ENCODE data around the gene TBC1D2.
A peak's percentile ranks its signal among the peaks of the same experiment; 100 is the strongest.

TBC1D2 gene

DNA sequence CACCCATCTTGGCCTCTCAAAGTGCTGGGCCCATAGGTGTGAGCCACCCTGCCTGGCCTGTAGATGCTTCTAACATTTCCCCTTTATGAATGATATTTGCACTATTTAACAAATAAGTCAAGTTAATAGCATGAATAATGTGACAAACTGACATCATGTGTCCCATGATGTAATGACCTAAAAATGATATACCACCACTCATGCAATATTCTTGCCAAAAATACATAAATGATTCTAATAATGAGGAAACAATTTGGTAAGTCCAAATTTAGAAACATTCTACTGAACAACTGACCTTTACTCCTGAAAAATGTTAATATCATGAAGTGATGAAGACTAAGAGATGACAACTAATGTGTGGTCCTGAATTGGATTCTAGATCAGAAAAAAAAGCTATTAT, 102.9 kb downstream of the TBC1D2 start:
- TF ChIP-seq, protein P1, sequence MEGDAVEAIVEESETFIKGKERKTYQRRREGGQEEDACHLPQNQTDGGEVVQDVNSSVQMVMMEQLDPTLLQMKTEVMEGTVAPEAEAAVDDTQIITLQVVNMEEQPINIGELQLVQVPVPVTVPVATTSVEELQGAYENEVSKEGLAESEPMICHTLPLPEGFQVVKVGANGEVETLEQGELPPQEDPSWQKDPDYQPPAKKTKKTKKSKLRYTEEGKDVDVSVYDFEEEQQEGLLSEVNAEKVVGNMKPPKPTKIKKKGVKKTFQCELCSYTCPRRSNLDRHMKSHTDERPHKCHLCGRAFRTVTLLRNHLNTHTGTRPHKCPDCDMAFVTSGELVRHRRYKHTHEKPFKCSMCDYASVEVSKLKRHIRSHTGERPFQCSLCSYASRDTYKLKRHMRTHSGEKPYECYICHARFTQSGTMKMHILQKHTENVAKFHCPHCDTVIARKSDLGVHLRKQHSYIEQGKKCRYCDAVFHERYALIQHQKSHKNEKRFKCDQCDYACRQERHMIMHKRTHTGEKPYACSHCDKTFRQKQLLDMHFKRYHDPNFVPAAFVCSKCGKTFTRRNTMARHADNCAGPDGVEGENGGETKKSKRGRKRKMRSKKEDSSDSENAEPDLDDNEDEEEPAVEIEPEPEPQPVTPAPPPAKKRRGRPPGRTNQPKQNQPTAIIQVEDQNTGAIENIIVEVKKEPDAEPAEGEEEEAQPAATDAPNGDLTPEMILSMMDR (IDR thresholded peaks at IDR 0.05): no peak
- intact Hi-C loops (cut with DNase I; ENCODE audit: low total_unique reads): no loop called here

DNA sequence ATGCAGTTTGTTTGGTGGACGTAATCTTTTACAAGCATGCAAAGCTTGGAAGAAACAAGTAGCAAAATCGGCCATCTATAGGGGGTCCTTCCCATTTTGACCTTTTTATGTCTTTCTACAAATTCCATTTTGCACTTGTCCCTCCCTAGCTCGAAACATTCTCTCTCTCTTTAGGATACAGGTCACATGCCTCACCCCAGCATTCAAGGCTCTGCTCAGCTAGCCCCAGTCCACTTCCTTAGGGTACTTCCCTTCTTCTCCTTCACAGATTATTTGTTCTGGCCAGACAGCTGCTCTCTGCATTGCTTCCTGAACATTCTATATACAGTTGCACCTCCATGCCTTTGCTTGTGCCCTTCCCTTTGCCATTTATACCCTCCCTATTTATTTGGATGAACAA, 104.7 kb downstream of the TBC1D2 start:
- H3K4me1 ChIP-seq: no peaks in the 10 kb centered on the region
- DNase-seq: peak in 1 of 2 donors; percentile 20
- no peak overlapping the region for H3K27ac ChIP-seq
- TF ChIP-seq, protein P1 (IDR thresholded peaks at IDR 0.05): no peak
- no peaks in the 10 kb centered on the region for H3K9me3 ChIP-seq
- no peak overlapping the region for H3K4me3 ChIP-seq
- peaks cover 0 to 2% of the 10 kb centered on the region in 2 donors for H3K27me3 ChIP-seq
- intact Hi-C loops (cut with DNase I; ENCODE audit: low total_unique reads): no loop called here
- H3K36me3 ChIP-seq: no peaks in the 10 kb centered on the region

More for the DNA sequence above, 102.9 kb downstream of the TBC1D2 start:
- Histone ChIP-seq H3K27me3 (no peaks in the 10 kb centered on the region), H3K4me1 (no peaks in the 10 kb centered on the region), H3K36me3 (no peaks in the 10 kb centered on the region), H3K4me3 (no peak overlapping the region), H3K9me3 (no peaks in the 10 kb centered on the region), H3K27ac (no peak overlapping the region)
- no peak for DNase-seq

DNA sequence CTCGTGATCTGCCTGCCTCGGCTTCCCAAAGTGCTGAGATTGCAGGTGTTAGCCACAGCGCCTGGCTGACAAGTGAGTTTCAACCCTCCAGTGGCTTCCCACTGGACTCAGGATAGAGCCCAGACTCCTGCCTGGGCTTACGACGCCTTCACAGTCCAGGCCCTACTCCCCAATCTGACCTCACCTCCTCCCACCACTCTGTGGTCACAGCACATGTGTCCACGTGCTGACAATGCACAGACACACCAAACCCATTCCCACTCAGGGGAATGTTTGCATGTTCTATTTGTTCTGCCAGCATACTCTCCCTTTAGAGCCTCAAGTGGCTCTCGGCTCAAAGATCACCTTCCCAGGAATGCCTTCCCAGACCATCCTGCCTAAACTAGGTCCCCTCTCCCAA, 105.3 kb downstream of the TBC1D2 start:
- no peak overlapping the region for H3K27ac ChIP-seq

DNA sequence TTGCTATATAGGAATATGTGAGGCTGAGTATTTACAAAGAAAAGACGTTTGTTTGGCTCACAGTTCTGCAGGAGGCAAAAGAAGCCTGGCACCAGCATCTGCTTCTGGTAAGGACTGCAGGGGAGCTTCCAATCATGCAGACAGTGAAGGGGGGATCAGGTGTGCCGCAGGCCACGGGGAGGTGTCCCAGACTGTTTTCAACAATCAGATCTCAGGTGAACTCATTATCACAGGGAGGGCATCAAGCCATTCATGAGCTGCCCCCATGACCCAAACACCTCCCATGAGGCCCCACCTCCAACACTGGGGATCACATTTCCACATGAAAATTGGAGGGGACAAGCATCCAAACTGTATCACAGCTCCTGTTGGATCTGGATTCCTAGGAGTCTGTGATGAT, 106.0 kb downstream of the TBC1D2 start:
- intact Hi-C loops (cut with DNase I; ENCODE audit: low total_unique reads): no loop called here
- TF ChIP-seq, protein P1 (IDR thresholded peaks at IDR 0.05): no peak
- no peaks in the 10 kb centered on the region for H3K36me3 ChIP-seq
- no peaks in the 10 kb centered on the region for H3K9me3 ChIP-seq
- H3K27ac ChIP-seq: no peak overlapping the region
- peaks cover 0 to 2% of the 10 kb centered on the region in 2 donors for H3K27me3 ChIP-seq
- peak in 1 of 2 donors; percentile 17 for DNase-seq
- no peak overlapping the region for H3K4me3 ChIP-seq
- H3K4me1 ChIP-seq: no peaks in the 10 kb centered on the region

More for the DNA sequence above, 105.3 kb downstream of the TBC1D2 start:
- H3K27me3 ChIP-seq: peaks cover 0 to 2% of the 10 kb centered on the region in 2 donors
- H3K9me3 ChIP-seq: no peaks in the 10 kb centered on the region
- intact Hi-C loops (cut with DNase I; ENCODE audit: low total_unique reads): no loop called here
- TF ChIP-seq, protein P1 (IDR thresholded peaks at IDR 0.05): no peak
- DNase-seq: peak in 1 of 2 donors; percentile 29
- no peak overlapping the region for H3K4me3 ChIP-seq
- no peaks in the 10 kb centered on the region for H3K36me3 ChIP-seq
- H3K4me1 ChIP-seq: no peaks in the 10 kb centered on the region
